NB4 (cell line): ENCODE results near the gene TBL1XR1.

Experiments
- MYC ChIP-seq: IDR thresholded peaks from 2 replicates; pipeline ENCODE4 v1.6.1; 2011; ENCODE audit warnings: low read depth, low read length
- TF ChIP-seq, protein P1 (sequence below): IDR thresholded peaks from one replicate; pipeline ENCODE4 v1.5.1; 2012; ENCODE audit warnings: low read depth, low read length
- TF ChIP-seq, protein P2 (sequence below): IDR thresholded peaks from 2 replicates; pipeline ENCODE4 v1.6.1; 2011; ENCODE audit warnings: low read depth, low read length

DNA sequence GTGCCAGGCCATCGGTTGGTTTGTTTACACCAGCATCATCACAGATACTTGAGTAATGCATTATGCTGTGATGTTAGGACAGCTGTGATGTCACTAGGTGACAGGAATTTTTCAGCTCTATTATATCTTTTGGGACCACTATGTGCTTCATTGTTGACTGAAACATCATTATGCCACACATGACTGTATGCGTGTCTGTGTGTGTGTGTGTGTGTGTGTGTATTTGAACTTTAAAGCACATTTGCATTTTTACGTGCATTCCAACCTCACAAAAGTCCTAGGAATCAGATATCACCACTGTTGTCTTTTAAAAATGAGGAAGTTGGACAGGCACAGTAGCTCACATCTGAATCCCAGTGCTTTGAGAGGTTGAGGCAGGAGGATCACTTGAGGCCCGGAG, 223.0 kb downstream of the TBL1XR1 start:
- TF ChIP-seq, protein P1, sequence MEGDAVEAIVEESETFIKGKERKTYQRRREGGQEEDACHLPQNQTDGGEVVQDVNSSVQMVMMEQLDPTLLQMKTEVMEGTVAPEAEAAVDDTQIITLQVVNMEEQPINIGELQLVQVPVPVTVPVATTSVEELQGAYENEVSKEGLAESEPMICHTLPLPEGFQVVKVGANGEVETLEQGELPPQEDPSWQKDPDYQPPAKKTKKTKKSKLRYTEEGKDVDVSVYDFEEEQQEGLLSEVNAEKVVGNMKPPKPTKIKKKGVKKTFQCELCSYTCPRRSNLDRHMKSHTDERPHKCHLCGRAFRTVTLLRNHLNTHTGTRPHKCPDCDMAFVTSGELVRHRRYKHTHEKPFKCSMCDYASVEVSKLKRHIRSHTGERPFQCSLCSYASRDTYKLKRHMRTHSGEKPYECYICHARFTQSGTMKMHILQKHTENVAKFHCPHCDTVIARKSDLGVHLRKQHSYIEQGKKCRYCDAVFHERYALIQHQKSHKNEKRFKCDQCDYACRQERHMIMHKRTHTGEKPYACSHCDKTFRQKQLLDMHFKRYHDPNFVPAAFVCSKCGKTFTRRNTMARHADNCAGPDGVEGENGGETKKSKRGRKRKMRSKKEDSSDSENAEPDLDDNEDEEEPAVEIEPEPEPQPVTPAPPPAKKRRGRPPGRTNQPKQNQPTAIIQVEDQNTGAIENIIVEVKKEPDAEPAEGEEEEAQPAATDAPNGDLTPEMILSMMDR, result no peak
- TF ChIP-seq, protein P2, sequence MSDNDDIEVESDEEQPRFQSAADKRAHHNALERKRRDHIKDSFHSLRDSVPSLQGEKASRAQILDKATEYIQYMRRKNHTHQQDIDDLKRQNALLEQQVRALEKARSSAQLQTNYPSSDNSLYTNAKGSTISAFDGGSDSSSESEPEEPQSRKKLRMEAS, result no peak
- no peak for TF ChIP-seq MYC
